T-cell (primary cell): ENCODE data around the gene ENKUR. TPM values are rescaled to one million over a fixed set of nuclear protein-coding genes. Genes with fewer than 3 reads are reported as not detected.

ENCODE experiments used
- ATAC-seq, 4 experiments: fragments of 200-7000 bp in 3 of 4; fragments of 150-1000 bp in 1 of 4; cut with Tn5 transposase; replicated peaks in 1 of 4; 1 replicate in 3 of 4; 2 replicates in 1 of 4; pipeline ENCODE4 v1.10.0; 2021; ENCODE audit warnings: moderate library complexity in 3 of 4, mild to moderate bottlenecking in 2 of 4, moderate number of reproducible peaks in 1 of 4
- CTCF ChIA-PET, 2 donors: fragments of 300-600 bp; sonication (Branson Sonifier 250); formaldehyde crosslinking; loops; one replicate each; lab custom pipeline; 2022; ENCODE audit warnings: antibody characterized with exemption in 2 of 2; lab: Charles Lee
- POLR2A ChIA-PET, 2 donors: fragments of 300-600 bp; sonication (Branson Sonifier 250); formaldehyde crosslinking; loops; one replicate each; lab custom pipeline; 2022; ENCODE audit warnings: antibody characterized with exemption in 2 of 2; lab: Charles Lee
- DNase-seq, 35 experiments: peaks; one replicate each; pipeline versions ENCODE4 v3.0.0 to v3.0.0-alpha.2; 2013 to 2023
- H3K27ac ChIP-seq: one replicate; pipeline ENCODE4 v1.5.1; 2013; ENCODE audit warnings: low read length
- H3K27me3 ChIP-seq, 2 experiments: replicated peaks in 1 of 2; 1 replicate in 1 of 2; 2 replicates in 1 of 2; pipeline versions ENCODE4 v1.6.1 to v1.7.0; 2013; ENCODE audit warnings: low read length in 1 of 2, mixed read lengths in 1 of 2; ENCODE audit not compliant: control insufficient read depth in 2 of 2, insufficient read depth in 2 of 2; ENCODE audit errors: extremely low read depth in 1 of 2
- H3K36me3 ChIP-seq, 2 donors: 1 replicate in 1 of 2; 2 replicates in 1 of 2; pipeline versions ENCODE4 v1.6.1 to v1.7.0; 2013; ENCODE audit warnings: low read length in 1 of 2; ENCODE audit not compliant: control insufficient read depth in 2 of 2, insufficient read depth in 1 of 2; ENCODE audit errors: extremely low read depth in 1 of 2
- H3K4me1 ChIP-seq, 2 experiments: 1 replicate in 1 of 2; 2 replicates in 1 of 2; pipeline versions ENCODE4 v1.6.1 to v1.7.0; 2013; ENCODE audit warnings: low read length in 2 of 2, mixed read lengths in 1 of 2; ENCODE audit not compliant: insufficient read depth in 2 of 2, control insufficient read depth in 1 of 2; ENCODE audit errors: extremely low read depth in 1 of 2
- H3K4me3 ChIP-seq, 2 donors: 1 replicate in 1 of 2; 2 replicates in 1 of 2; pipeline versions ENCODE4 v1.5.1 to v1.7.0; 2013; ENCODE audit warnings: mild to moderate bottlenecking in 2 of 2, low read length in 1 of 2, moderate library complexity in 1 of 2; ENCODE audit not compliant: control insufficient read depth in 1 of 2; ENCODE audit errors: extremely low read depth in 1 of 2
- H3K9me3 ChIP-seq: 2 replicates; pipeline ENCODE4 v1.7.0; 2013
- H3K27ac Mint-ChIP-seq, 2 donors: one replicate each; pipeline ENCODE4 v1.8.0; 2020 to 2021; ENCODE audit warnings: mild to moderate bottlenecking in 2 of 2, mixed read lengths in 2 of 2
- H3K27me3 Mint-ChIP-seq, 2 donors: one replicate each; pipeline ENCODE4 v1.8.0; 2021 to 2022; ENCODE audit warnings: mixed read lengths in 2 of 2
- H3K36me3 Mint-ChIP-seq: one replicate; pipeline ENCODE4 v1.8.0; 2021; ENCODE audit warnings: mixed read lengths
- H3K4me1 Mint-ChIP-seq, 3 donors: one replicate each; pipeline ENCODE4 v1.8.0; 2020 to 2022; ENCODE audit warnings: mixed read lengths in 3 of 3, mild to moderate bottlenecking in 1 of 3
- H3K4me3 Mint-ChIP-seq, 3 donors: one replicate each; pipeline ENCODE4 v1.8.0; 2020 to 2022; ENCODE audit warnings: mild to moderate bottlenecking in 3 of 3, mixed read lengths in 3 of 3, moderate library complexity in 3 of 3
- H3K9me3 Mint-ChIP-seq, 3 donors: one replicate each; pipeline ENCODE4 v1.8.0; 2020 to 2022; ENCODE audit warnings: mixed read lengths in 3 of 3
- WGBS: methylation state at CpG from one replicate; pipeline ENCODE4 v1.1.5; 2013; ENCODE audit warnings: missing lambda C conversion rate; ENCODE audit not compliant: insufficient coverage; 5-methylcytosine and 5-hydroxymethylcytosine counted together
- total RNA-seq, 35 experiments: library from RNA in 6 of 35; stranded (reverse) in 6 of 35; fragments of 120-200 nt in 1 of 35; gene quantifications; one replicate each; pipeline versions ENCODE4 v1.2.1 to v1.2.4 and lab custom pipeline; 2013 to 2026

ENKUR gene
- total RNA-seq, 5 donors from 2014 or later (not counting 1 experiment from before 2014, with no cell fraction given), result 0.48 TPM; not detected in 4

DNA sequence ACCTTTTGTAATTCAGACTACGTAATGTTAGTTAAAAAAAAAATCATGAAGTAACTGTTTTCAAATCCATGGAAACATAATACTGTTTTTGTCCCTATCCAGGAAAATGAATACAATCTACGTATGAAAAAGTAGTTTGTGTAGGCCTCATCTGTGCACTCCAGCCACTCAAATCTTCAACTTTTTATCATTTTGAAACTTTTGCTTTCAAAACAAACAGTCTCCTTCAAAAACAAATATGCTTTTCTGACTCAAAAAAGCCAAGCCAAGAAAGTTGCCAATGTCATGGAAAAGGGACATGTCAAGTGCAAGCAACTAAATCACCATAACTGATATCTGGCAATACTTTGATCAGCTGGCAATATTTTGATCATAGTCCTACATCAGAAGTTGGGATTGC, 13.6 kb upstream of the ENKUR start:
- H3K4me3 Mint-ChIP-seq, result no peak overlapping the region
- Histone ChIP-seq H3K4me3 (no peak overlapping the region), H3K9me3 (peaks cover 2% of the 10 kb centered on the region), H3K27me3 (no peaks in the 10 kb centered on the region), H3K36me3 (no peaks in the 10 kb centered on the region), H3K27ac (no peak overlapping the region), H3K4me1 (no peaks in the 10 kb centered on the region)
- H3K36me3 Mint-ChIP-seq, result peaks cover 3% of the 10 kb centered on the region
- no peak overlapping the region for H3K27ac Mint-ChIP-seq
- ATAC-seq, result no peak
- H3K9me3 Mint-ChIP-seq, result peaks cover 0 to 7% (median 7%) of the 10 kb centered on the region in 3 donors
- WGBS, result no CpG with 5 or more reads among the region's 2 CpGs
- H3K27me3 Mint-ChIP-seq, result peaks cover 0 to 1% of the 10 kb centered on the region in 2 donors
- DNase-seq, result no peak
- CTCF ChIA-PET, result no interaction called here
- H3K4me1 Mint-ChIP-seq, result no peaks in the 10 kb centered on the region
- POLR2A ChIA-PET, result no interaction called here

DNA sequence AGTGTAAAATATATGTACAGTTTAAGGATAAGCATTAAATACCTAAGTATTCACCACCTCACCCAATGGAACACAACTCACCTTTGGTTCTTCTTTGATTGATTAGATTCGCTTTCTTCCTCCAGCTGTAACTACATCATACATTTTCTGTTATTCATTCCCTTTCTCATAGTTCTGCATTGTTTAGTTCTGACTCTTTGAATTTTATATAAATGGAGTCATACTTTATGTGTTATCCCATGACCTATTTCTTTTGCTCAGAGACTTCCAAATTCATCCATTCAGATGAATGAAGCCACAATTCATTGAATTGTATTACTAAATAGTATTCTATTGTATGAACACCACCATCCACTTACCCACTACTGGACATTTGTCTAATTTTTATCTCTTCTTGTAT, 12.8 kb upstream of the ENKUR start:
- Histone ChIP-seq H3K27ac (no peak overlapping the region), H3K4me1 (no peaks in the 10 kb centered on the region), H3K4me3 (no peak overlapping the region), H3K36me3 (no peaks in the 10 kb centered on the region), H3K27me3 (no peaks in the 10 kb centered on the region), H3K9me3 (peaks cover 2% of the 10 kb centered on the region)
- H3K4me1 Mint-ChIP-seq, result no peaks in the 10 kb centered on the region
- peaks cover 10% of the 10 kb centered on the region for H3K36me3 Mint-ChIP-seq
- no peak for DNase-seq
- ChIA-PET POLR2A (no interaction called here), CTCF (no interaction called here)
- H3K27ac Mint-ChIP-seq, result no peak overlapping the region
- no peak for ATAC-seq
- H3K4me3 Mint-ChIP-seq, result no peak overlapping the region
- no CpG with 5 or more reads among the region's 1 CpG for WGBS
- H3K27me3 Mint-ChIP-seq, result no peaks in the 10 kb centered on the region
- peaks cover 0 to 7% (median 7%) of the 10 kb centered on the region in 3 donors for H3K9me3 Mint-ChIP-seq

DNA sequence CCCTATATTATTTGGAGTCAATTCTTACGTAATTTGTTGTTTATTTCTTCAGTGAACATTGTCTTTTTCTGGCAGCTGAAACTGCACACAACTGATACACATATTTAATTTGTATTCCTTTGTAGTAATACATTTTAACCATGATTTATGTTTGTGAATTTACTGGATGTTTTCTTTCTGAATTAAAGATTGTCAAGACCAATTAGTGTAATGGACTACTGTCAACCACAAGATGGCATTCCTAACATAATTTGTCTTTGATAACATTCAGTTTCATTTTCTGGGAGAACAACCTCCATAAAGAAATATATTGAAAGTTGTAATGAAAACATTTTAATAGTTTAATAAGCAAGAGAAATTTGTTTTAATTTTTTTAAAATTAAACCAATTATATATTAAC, 10.5 kb upstream of the ENKUR start:
- no peaks in the 10 kb centered on the region for H3K27me3 ChIP-seq
- no peak for DNase-seq
- Mint-ChIP-seq H3K27ac (no peak overlapping the region), H3K4me1 (no peaks in the 10 kb centered on the region), H3K27me3 (no peaks in the 10 kb centered on the region), H3K4me3 (no peak overlapping the region), H3K9me3 (peaks cover 0 to 7% (median 7%) of the 10 kb centered on the region in 3 donors), H3K36me3 (peaks cover 17% of the 10 kb centered on the region)
- no CpG with 5 or more reads among the region's 1 CpG for WGBS
- peaks cover 2% of the 10 kb centered on the region for H3K9me3 ChIP-seq
- H3K4me3 ChIP-seq, result no peak overlapping the region
- ChIA-PET CTCF (no interaction called here), POLR2A (no interaction called here)
- no peaks in the 10 kb centered on the region for H3K36me3 ChIP-seq
- no peak for ATAC-seq
- no peak overlapping the region for H3K27ac ChIP-seq
- no peaks in the 10 kb centered on the region for H3K4me1 ChIP-seq

DNA sequence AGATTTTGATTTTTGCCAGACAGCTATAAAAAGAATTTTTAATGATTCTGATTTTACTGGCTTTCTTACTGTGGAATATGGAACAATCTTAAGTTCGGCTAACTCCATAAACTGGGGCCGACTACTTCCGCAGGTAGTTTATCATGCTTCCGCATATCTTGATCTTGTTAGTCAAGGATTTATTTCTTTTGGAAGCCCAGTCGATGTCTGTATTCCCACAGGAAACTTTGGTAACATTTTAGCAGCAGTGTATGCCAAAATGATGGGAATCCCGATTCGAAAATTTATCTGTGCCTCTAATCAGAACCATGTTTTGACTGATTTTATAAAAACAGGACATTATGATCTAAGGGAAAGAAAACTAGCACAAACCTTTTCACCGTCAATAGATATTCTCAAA, 8.6 kb upstream of the ENKUR start:
- H3K27me3 Mint-ChIP-seq, result no peaks in the 10 kb centered on the region
- H3K9me3 Mint-ChIP-seq, result no peaks in the 10 kb centered on the region
- peaks cover under 1 to 7% (median 2%) of the 10 kb centered on the region in 3 donors for H3K4me1 Mint-ChIP-seq
- no peak for ATAC-seq
- no peak overlapping the region for H3K4me3 ChIP-seq
- POLR2A ChIA-PET, result interaction anchor here in 1 of 2 donors (0.9 kb wide), 1 partner anchor 10 kb away, joined by 3 read pairs; no protein-coding TSS in a partner anchor
- no peak for DNase-seq
- H3K27me3 ChIP-seq, result no peaks in the 10 kb centered on the region
- no peak overlapping the region for H3K27ac ChIP-seq
- H3K4me3 Mint-ChIP-seq, result no peak overlapping the region
- H3K36me3 ChIP-seq, result no peaks in the 10 kb centered on the region
- CTCF ChIA-PET, result no interaction called here
- peaks cover 2% of the 10 kb centered on the region for H3K9me3 ChIP-seq
- no peaks in the 10 kb centered on the region for H3K4me1 ChIP-seq
- WGBS, result 88% methylated on average over 5 of the region's 8 CpGs
- no peak overlapping the region for H3K27ac Mint-ChIP-seq
- H3K36me3 Mint-ChIP-seq, result peaks cover 17% of the 10 kb centered on the region

DNA sequence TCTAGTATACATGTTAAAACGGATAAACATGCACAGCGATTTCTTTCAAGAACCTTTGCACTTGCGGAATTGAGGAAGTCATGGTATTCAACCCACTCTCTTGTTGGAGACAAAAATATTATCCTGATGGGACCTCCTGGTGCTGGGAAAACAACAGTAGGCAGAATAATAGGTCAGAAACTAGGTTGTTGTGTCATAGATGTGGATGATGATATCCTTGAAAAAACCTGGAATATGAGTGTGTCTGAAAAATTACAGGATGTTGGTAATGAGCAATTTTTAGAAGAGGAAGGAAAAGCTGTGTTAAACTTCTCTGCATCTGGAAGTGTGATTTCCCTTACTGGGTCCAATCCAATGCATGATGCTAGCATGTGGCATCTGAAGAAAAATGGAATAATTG, 7.3 kb upstream of the ENKUR start:
- Histone ChIP-seq H3K27me3 (no peaks in the 10 kb centered on the region), H3K36me3 (no peaks in the 10 kb centered on the region), H3K9me3 (peaks cover 2% of the 10 kb centered on the region), H3K27ac (no peak overlapping the region), H3K4me1 (peaks cover 0 to under 1% of the 10 kb centered on the region in 2 experiments), H3K4me3 (no peak overlapping the region)
- CTCF ChIA-PET, result no interaction called here
- no peak overlapping the region for H3K27ac Mint-ChIP-seq
- no CpG with 5 or more reads among the region's 3 CpGs for WGBS
- peaks cover 4 to 13% (median 8%) of the 10 kb centered on the region in 3 donors for H3K4me1 Mint-ChIP-seq
- POLR2A ChIA-PET, result no interaction called here
- H3K4me3 Mint-ChIP-seq, result no peak overlapping the region
- no peaks in the 10 kb centered on the region for H3K27me3 Mint-ChIP-seq
- ATAC-seq (no peak), DNase-seq (no peak)
- H3K9me3 Mint-ChIP-seq, result no peaks in the 10 kb centered on the region
- peaks cover 17% of the 10 kb centered on the region for H3K36me3 Mint-ChIP-seq

DNA sequence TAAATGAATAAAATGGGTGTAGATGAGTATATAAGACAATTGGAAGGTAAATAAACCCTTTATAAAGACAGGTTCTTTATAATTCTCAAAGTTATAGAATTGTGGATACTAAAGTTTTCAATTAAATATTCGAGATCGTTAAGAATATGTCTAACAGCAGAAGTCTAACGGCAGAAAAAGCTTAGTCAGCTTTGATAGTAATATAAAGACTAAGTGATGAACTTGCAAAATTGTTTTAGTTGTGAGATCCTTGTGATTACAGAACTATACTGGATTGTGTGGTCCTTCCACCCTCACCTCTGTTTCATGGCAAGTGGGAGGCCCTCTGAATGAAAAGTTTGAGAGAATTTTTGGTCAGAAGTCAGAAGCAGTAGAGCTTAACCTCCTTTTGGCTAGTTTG, 2.7 kb upstream of the ENKUR start:
- CTCF ChIA-PET, result no interaction called here
- Mint-ChIP-seq H3K4me1 (peaks cover 23 to 37% (median 28%) of the 10 kb centered on the region in 3 donors), H3K27ac (peak overlapping the region; percentile 96 to 98), H3K4me3 (no peak overlapping the region), H3K9me3 (no peaks in the 10 kb centered on the region), H3K27me3 (no peaks in the 10 kb centered on the region), H3K36me3 (peaks cover 8% of the 10 kb centered on the region)
- H3K27me3 ChIP-seq, result no peaks in the 10 kb centered on the region
- H3K36me3 ChIP-seq, result no peaks in the 10 kb centered on the region
- H3K4me3 ChIP-seq, result no peak overlapping the region
- DNase-seq, result no peak
- H3K4me1 ChIP-seq, result peaks cover 10 to 17% of the 10 kb centered on the region in 2 experiments
- WGBS, result no CpG with 5 or more reads among the region's 3 CpGs
- no peak overlapping the region for H3K27ac ChIP-seq
- H3K9me3 ChIP-seq, result no peaks in the 10 kb centered on the region
- POLR2A ChIA-PET, result no interaction called here
- ATAC-seq, result no peak

DNA sequence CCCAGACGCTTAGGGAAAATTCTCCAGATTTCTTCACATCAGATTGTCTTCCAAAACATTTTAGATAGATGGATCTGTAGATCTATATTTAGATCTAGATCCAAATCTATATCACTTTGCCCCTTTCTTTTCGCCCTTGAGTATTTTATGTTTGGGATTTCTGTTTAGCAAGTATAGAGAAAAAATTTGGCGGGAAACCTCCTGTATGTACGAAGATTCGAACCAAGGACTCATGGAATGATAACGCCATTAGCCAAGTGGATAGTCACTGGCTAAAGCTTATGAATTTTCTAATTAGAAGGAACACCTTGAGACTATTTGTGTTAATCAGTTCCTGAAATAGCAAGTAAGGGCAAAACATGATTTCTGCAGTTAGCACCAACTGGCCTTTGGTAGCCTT, 1.7 kb upstream of the ENKUR start:
- H3K9me3 ChIP-seq, result no peaks in the 10 kb centered on the region
- Mint-ChIP-seq H3K4me3 (peak overlapping the region; percentile 87 to 91 (median 88)), H3K4me1 (peaks cover 23 to 37% (median 28%) of the 10 kb centered on the region in 3 donors), H3K36me3 (no peaks in the 10 kb centered on the region), H3K27ac (peak overlapping the region; percentile 96 to 98), H3K27me3 (no peaks in the 10 kb centered on the region), H3K9me3 (no peaks in the 10 kb centered on the region)
- H3K36me3 ChIP-seq, result no peaks in the 10 kb centered on the region
- no peak for ATAC-seq
- no peak overlapping the region for H3K4me3 ChIP-seq
- ChIA-PET CTCF (interaction anchor here in 1 of 2 donors (0.8 kb wide), 1 partner anchor 49 kb away, joined by 4 read pairs; no protein-coding TSS in a partner anchor), POLR2A (no interaction called here)
- 97% methylated on average over 4 of the region's 6 CpGs for WGBS
- DNase-seq, result peak in 1 of 35 experiments; percentile 5
- peaks cover 10 to 17% of the 10 kb centered on the region in 2 experiments for H3K4me1 ChIP-seq
- H3K27ac ChIP-seq, result peak overlapping the region; percentile 90
- no peaks in the 10 kb centered on the region for H3K27me3 ChIP-seq
